ENCODE measurements around the gene VPS51. TPM values are rescaled to one million over a fixed set of nuclear protein-coding genes. Genes with fewer than 3 reads are reported as not detected.
"Not testable (repeated sequence)": the region's sequence is repeated elsewhere in the genome, so short reads cannot be mapped to it uniquely, and the experiment has no call there.

Gene VPS51
- total RNA-seq, 2 donors from 2014 or later, result 181 to 217 TPM

GRCh38 chr11:65132988-65133700 lies 37.1 kb downstream of the VPS51 start:
- Mint-ChIP-seq H3K4me3 (peak overlapping the region; percentile 98), H3K4me1 (peaks cover 32% of the 10 kb centered on the region), H3K36me3 (ENCODE audit: low read depth) (peaks cover 5% of the 10 kb centered on the region), H3K27ac (peak overlapping the region; percentile 100), H3K27me3 (no peaks in the 10 kb centered on the region)
- DNase-seq (peak in 2 of 3 donors; percentile 40), ATAC-seq (no peak)
- no peaks in the 10 kb centered on the region for H3K9me3 ChIP-seq (ENCODE audit: control insufficient read depth, low read length, poor library complexity, severe bottlenecking)

- Mint-ChIP-seq H3K4me3 (peak overlapping the region; percentile 98), H3K36me3 (ENCODE audit: low read depth) (peaks cover 5% of the 10 kb centered on the region), H3K4me1 (peaks cover 32% of the 10 kb centered on the region), H3K27me3 (no peaks in the 10 kb centered on the region), H3K27ac (peak overlapping the region; percentile 100)
- ATAC-seq, result no peak
- H3K9me3 ChIP-seq (ENCODE audit: control insufficient read depth, low read length, poor library complexity, severe bottlenecking), result no peaks in the 10 kb centered on the region
- DNase-seq, result no peak
Observed at GRCh38 chr11:65133724-65134123, 37.7 kb downstream of the VPS51 start.

GRCh38 chr11:65134240-65134951 lies 38.4 kb downstream of the VPS51 start, which contains the start of gene SYVN1:
Gene SYVN1 (minus strand): TSS chr11:65134519. CDS start chr11:65133601, 918 bp downstream.
- DNase-seq, result peak; percentile 84 to 87 (median 85)
- Mint-ChIP-seq H3K4me1 (peaks cover 32% of the 10 kb centered on the region), H3K36me3 (ENCODE audit: low read depth) (peaks cover 5% of the 10 kb centered on the region)

GRCh38 chr11:65134952-65135632 lies 39.1 kb downstream of the VPS51 start:
- H3K36me3 Mint-ChIP-seq (ENCODE audit: low read depth), result peaks cover 5% of the 10 kb centered on the region
- DNase-seq (peak; percentile 64 to 76 (median 66)), ATAC-seq (peak; percentile 88)
- H3K4me3 Mint-ChIP-seq, result peak overlapping the region; percentile 98
- H3K9me3 ChIP-seq (ENCODE audit: control insufficient read depth, low read length, poor library complexity, severe bottlenecking), result no peaks in the 10 kb centered on the region
- peaks cover 32% of the 10 kb centered on the region for H3K4me1 Mint-ChIP-seq
- peak overlapping the region; percentile 100 for H3K27ac Mint-ChIP-seq
- H3K27me3 Mint-ChIP-seq, result no peaks in the 10 kb centered on the region

More at GRCh38 chr11:65134240-65134951, 38.4 kb downstream of the VPS51 start, which contains the start of gene SYVN1:
- no peaks in the 10 kb centered on the region for H3K9me3 ChIP-seq (ENCODE audit: control insufficient read depth, low read length, poor library complexity, severe bottlenecking)
- no peaks in the 10 kb centered on the region for H3K27me3 Mint-ChIP-seq
- peak within 1 kb of the TSS; percentile 98 for H3K4me3 Mint-ChIP-seq
- peak; percentile 81 for ATAC-seq
- peak within 1 kb of the TSS; percentile 100 for H3K27ac Mint-ChIP-seq

GRCh38 chr11:65135633-65136145 lies 39.7 kb downstream of the VPS51 start:
- H3K9me3 ChIP-seq (ENCODE audit: control insufficient read depth, low read length, poor library complexity, severe bottlenecking), result no peaks in the 10 kb centered on the region
- peak overlapping the region; percentile 100 for H3K27ac Mint-ChIP-seq
- peaks cover 32% of the 10 kb centered on the region for H3K4me1 Mint-ChIP-seq
- H3K36me3 Mint-ChIP-seq (ENCODE audit: low read depth), result peaks cover 5% of the 10 kb centered on the region
- peak overlapping the region; percentile 98 for H3K4me3 Mint-ChIP-seq
- no peak for ATAC-seq
- no peaks in the 10 kb centered on the region for H3K27me3 Mint-ChIP-seq
- DNase-seq, result no peak

- Mint-ChIP-seq H3K4me1 (peaks cover 28% of the 10 kb centered on the region), H3K27me3 (no peaks in the 10 kb centered on the region), H3K4me3 (peak overlapping the region; percentile 85), H3K27ac (peak overlapping the region; percentile 100), H3K36me3 (ENCODE audit: low read depth) (no peaks in the 10 kb centered on the region)
- DNase-seq (no peak), ATAC-seq (no peak)
- no peaks in the 10 kb centered on the region for H3K9me3 ChIP-seq (ENCODE audit: control insufficient read depth, low read length, poor library complexity, severe bottlenecking)
Observed at GRCh38 chr11:65136515-65137096, 40.6 kb downstream of the VPS51 start.

- ATAC-seq (no peak), DNase-seq (no peak)
- H3K4me3 Mint-ChIP-seq, result no peak overlapping the region
- no peaks in the 10 kb centered on the region for H3K4me1 Mint-ChIP-seq
- no peaks in the 10 kb centered on the region for H3K9me3 ChIP-seq (ENCODE audit: control insufficient read depth, low read length, poor library complexity, severe bottlenecking)
- H3K27ac Mint-ChIP-seq, result no peak overlapping the region
- H3K27me3 Mint-ChIP-seq, result peaks cover 6% of the 10 kb centered on the region
- no peaks in the 10 kb centered on the region for H3K36me3 Mint-ChIP-seq (ENCODE audit: low read depth)
Observed at GRCh38 chr11:65141896-65142494, 46.0 kb downstream of the VPS51 start.

- Mint-ChIP-seq H3K27me3 (peaks cover 6% of the 10 kb centered on the region), H3K4me1 (peaks cover 6% of the 10 kb centered on the region), H3K4me3 (no peak overlapping the region), H3K27ac (no peak overlapping the region), H3K36me3 (ENCODE audit: low read depth) (peaks cover 2% of the 10 kb centered on the region)
- DNase-seq (no peak), ATAC-seq (no peak)
- H3K9me3 ChIP-seq (ENCODE audit: control insufficient read depth, low read length, poor library complexity, severe bottlenecking), result no peaks in the 10 kb centered on the region
Observed at GRCh38 chr11:65147352-65148075, 51.5 kb downstream of the VPS51 start.

- H3K27ac Mint-ChIP-seq, result no peak overlapping the region
- no peaks in the 10 kb centered on the region for H3K9me3 ChIP-seq (ENCODE audit: control insufficient read depth, low read length, poor library complexity, severe bottlenecking)
- ATAC-seq, result no peak
Observed at GRCh38 chr11:65148657-65149056, 52.6 kb downstream of the VPS51 start.

GRCh38 chr11:65150131-65150508 lies 54.1 kb downstream of the VPS51 start:
- not testable (repeated sequence) for H3K4me1 Mint-ChIP-seq; H3K4me3 Mint-ChIP-seq; H3K9me3 ChIP-seq (ENCODE audit: control insufficient read depth, low read length, poor library complexity, severe bottlenecking); H3K27me3 Mint-ChIP-seq; H3K27ac Mint-ChIP-seq; H3K36me3 Mint-ChIP-seq (ENCODE audit: low read depth); ATAC-seq; DNase-seq

More at GRCh38 chr11:65148657-65149056, 52.6 kb downstream of the VPS51 start:
- peaks cover 2% of the 10 kb centered on the region for H3K36me3 Mint-ChIP-seq (ENCODE audit: low read depth)
- peaks cover 6% of the 10 kb centered on the region for H3K27me3 Mint-ChIP-seq
- H3K4me3 Mint-ChIP-seq, result no peak overlapping the region
- no peak for DNase-seq
- H3K4me1 Mint-ChIP-seq, result peaks cover 6% of the 10 kb centered on the region

- H3K4me1 Mint-ChIP-seq, result peaks cover 6% of the 10 kb centered on the region
- ATAC-seq, result peak; percentile 42
- no peaks in the 10 kb centered on the region for H3K27me3 Mint-ChIP-seq
- H3K9me3 ChIP-seq (ENCODE audit: control insufficient read depth, low read length, poor library complexity, severe bottlenecking), result no peaks in the 10 kb centered on the region
- no peak for DNase-seq
- H3K36me3 Mint-ChIP-seq (ENCODE audit: low read depth), result peaks cover 2% of the 10 kb centered on the region
- no peak overlapping the region for H3K4me3 Mint-ChIP-seq
- peak overlapping the region; percentile 78 for H3K27ac Mint-ChIP-seq
Observed at GRCh38 chr11:65150509-65151299, 54.7 kb downstream of the VPS51 start.
